ENCODE results near the gene CTNNA3.

Gene CTNNA3

GRCh38 chr10:65894961-65895360, 1801.0 kb downstream of the CTNNA3 start:
- TF ChIP-seq, protein P1, sequence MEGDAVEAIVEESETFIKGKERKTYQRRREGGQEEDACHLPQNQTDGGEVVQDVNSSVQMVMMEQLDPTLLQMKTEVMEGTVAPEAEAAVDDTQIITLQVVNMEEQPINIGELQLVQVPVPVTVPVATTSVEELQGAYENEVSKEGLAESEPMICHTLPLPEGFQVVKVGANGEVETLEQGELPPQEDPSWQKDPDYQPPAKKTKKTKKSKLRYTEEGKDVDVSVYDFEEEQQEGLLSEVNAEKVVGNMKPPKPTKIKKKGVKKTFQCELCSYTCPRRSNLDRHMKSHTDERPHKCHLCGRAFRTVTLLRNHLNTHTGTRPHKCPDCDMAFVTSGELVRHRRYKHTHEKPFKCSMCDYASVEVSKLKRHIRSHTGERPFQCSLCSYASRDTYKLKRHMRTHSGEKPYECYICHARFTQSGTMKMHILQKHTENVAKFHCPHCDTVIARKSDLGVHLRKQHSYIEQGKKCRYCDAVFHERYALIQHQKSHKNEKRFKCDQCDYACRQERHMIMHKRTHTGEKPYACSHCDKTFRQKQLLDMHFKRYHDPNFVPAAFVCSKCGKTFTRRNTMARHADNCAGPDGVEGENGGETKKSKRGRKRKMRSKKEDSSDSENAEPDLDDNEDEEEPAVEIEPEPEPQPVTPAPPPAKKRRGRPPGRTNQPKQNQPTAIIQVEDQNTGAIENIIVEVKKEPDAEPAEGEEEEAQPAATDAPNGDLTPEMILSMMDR (IDR thresholded peaks at IDR 0.05) = no peak

GRCh38 chr10:65894379-65894778, 1801.6 kb downstream of the CTNNA3 start:
- TF ChIP-seq, protein P1 (IDR thresholded peaks at IDR 0.05) = no peak

GRCh38 chr10:65893676-65894075, 1802.3 kb downstream of the CTNNA3 start:
- TF ChIP-seq, protein P1 (IDR thresholded peaks at IDR 0.05) = no peak

DNA sequence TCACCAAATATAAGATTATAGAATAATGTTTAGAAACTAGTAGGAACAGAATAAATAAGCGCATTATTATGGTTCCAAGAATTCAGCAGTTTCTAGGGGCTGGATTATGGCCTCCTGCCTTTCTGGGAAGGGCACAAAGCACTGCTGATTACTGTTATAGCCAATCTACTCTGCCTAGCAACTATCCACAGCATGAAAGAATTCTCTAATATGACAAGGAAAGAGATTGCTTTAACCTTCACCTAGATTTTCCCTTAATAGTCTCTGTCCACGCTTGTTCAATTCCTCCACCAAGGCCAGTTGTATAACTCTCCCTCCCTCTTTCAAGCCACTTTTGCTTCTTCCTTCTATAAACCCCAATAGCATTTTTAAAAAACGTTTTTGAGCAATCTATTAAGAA, 1803.7 kb downstream of the CTNNA3 start:
- TF ChIP-seq, protein P1 (IDR thresholded peaks at IDR 0.05) = no peak

DNA sequence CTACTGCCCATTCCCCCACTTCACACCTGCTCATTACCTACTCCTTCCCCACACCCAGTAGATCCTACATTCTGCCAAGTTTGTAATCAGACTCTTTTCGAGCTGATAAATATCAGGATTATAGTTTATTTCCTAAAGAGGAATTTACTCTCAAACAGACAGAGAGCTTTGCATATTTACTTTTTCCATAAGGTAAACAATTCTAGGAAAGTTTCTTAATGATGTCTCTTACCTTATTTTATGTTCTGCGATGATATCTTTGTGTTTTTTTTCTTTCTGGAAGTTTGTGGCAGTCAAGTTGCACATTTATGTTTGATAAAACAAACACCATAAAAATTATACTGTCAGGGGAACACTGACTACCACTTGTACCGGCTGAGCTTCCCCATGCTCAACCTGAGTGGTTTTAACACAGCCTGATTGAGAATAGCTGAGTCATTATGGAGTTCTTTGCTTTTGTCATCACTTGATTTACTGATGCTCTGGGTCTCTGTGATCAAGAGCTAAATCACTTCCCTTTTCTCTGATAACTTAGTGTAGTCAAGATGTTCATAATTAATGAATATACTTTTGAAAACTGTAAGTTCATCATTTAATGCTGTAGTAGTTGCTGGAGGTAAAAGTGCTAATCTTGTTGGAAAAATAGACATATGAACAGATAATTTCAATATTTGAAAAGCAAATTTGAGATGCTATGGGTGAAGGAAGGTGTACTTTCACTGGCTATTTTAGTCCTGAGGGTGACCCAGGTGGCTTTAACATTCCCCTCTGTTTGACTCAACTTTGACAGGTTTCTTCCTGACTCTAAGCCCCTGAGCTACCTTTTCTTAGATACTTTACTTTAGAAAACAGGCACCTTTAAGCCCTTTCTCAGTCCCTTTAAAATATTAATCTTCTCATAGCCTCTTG, 1804.7 kb downstream of the CTNNA3 start:
- TF ChIP-seq, protein P1 (IDR thresholded peaks at IDR 0.05) = no peak

GRCh38 chr10:65864529-65864928, 1831.5 kb downstream of the CTNNA3 start:
- TF ChIP-seq, protein P1 (IDR thresholded peaks at IDR 0.05) = no peak

GRCh38 chr10:65864036-65864435, 1832.0 kb downstream of the CTNNA3 start:
- TF ChIP-seq, protein P1 (IDR thresholded peaks at IDR 0.05) = no peak

Data from LNCAP (cell line).